ENCODE data around the gene HAUS1.

The HAUS1 gene

GRCh38 chr18:46062781-46063180, 41.4 kb upstream of the HAUS1 start:
- peak; percentile 98 for DNase-seq (ENCODE audit: low read depth)
- no peak for TF ChIP-seq CTCF (IDR thresholded peaks at IDR 0.05; ENCODE audit: insufficient read depth, low read depth, low read length, missing control alignments)
- no peak overlapping the region for H3K4me3 ChIP-seq (ENCODE audit: low read length)

GRCh38 chr18:46067438-46068007, 36.7 kb upstream of the HAUS1 start:
- TF ChIP-seq CTCF (IDR thresholded peaks at IDR 0.05; ENCODE audit: insufficient read depth, low read depth, low read length, missing control alignments): no peak
- DNase-seq (ENCODE audit: low read depth): no peak
- H3K4me3 ChIP-seq (ENCODE audit: low read length): no peak overlapping the region

- TF ChIP-seq CTCF (IDR thresholded peaks at IDR 0.05; ENCODE audit: insufficient read depth, low read depth, low read length, missing control alignments): no peak
- DNase-seq (ENCODE audit: low read depth): peak; percentile 86
- peak overlapping the region; percentile 33 for H3K4me3 ChIP-seq (ENCODE audit: low read length)
Measured at GRCh38 chr18:46068763-46069162, 35.4 kb upstream of the HAUS1 start.

GRCh38 chr18:46069524-46069923, 34.7 kb upstream of the HAUS1 start:
- no peak for TF ChIP-seq CTCF (IDR thresholded peaks at IDR 0.05; ENCODE audit: insufficient read depth, low read depth, low read length, missing control alignments)
- DNase-seq (ENCODE audit: low read depth): peak; percentile 91
- no peak overlapping the region for H3K4me3 ChIP-seq (ENCODE audit: low read length)

GRCh38 chr18:46070232-46070631, 34.0 kb upstream of the HAUS1 start:
- no peak overlapping the region for H3K4me3 ChIP-seq (ENCODE audit: low read length)
- DNase-seq (ENCODE audit: low read depth): no peak
- no peak for TF ChIP-seq CTCF (IDR thresholded peaks at IDR 0.05; ENCODE audit: insufficient read depth, low read depth, low read length, missing control alignments)

- no peak for DNase-seq (ENCODE audit: low read depth)
- no peak for TF ChIP-seq CTCF (IDR thresholded peaks at IDR 0.05; ENCODE audit: insufficient read depth, low read depth, low read length, missing control alignments)
Measured at GRCh38 chr18:46070815-46071652, 33.2 kb upstream of the HAUS1 start.

More at GRCh38 chr18:46070815-46071652, 33.2 kb upstream of the HAUS1 start:
- H3K4me3 ChIP-seq (ENCODE audit: low read length): peak overlapping the region; percentile 79

Measured in epithelial cell of esophagus (primary cell).